DMS153 treated with DMSO at 0.1 percent for 48 hours (cell line): ENCODE results near the gene TRAPPC8.
"Not testable (repeated sequence)": the region's sequence is repeated elsewhere in the genome, so short reads cannot be mapped to it uniquely, and the experiment has no call there.

Experiments
- DNase-seq: peaks from one replicate; lab custom pipeline; 2025; ENCODE audit not compliant: unreplicated experiment; lab: John Stamatoyannopoulos, UW

TRAPPC8 gene

GRCh38 chr18:31877900-31878299 lies 65.0 kb downstream of the TRAPPC8 start:
- DNase-seq: no peak

- DNase-seq: no peak
These were observed 66.2 kb downstream of the TRAPPC8 start for GRCh38 chr18:31876707-31877106.

- no peak for DNase-seq
These were observed 67.6 kb downstream of the TRAPPC8 start for GRCh38 chr18:31875301-31875700.

GRCh38 chr18:31863103-31863502 lies 79.8 kb downstream of the TRAPPC8 start:
- DNase-seq: no peak

GRCh38 chr18:31860488-31860887 lies 82.4 kb downstream of the TRAPPC8 start:
- DNase-seq: no peak

- DNase-seq: no peak
These were observed 85.3 kb downstream of the TRAPPC8 start for GRCh38 chr18:31857526-31858106.

GRCh38 chr18:31850844-31851243 lies 92.1 kb downstream of the TRAPPC8 start:
- DNase-seq: no peak

- DNase-seq: no peak
These were observed 102.4 kb downstream of the TRAPPC8 start for GRCh38 chr18:31840499-31840898.

GRCh38 chr18:31837879-31838278 lies 105.0 kb downstream of the TRAPPC8 start:
- no peak for DNase-seq

GRCh38 chr18:31835528-31836133 lies 107.3 kb downstream of the TRAPPC8 start:
- no peak for DNase-seq

- DNase-seq: no peak
These were observed 111.0 kb downstream of the TRAPPC8 start for GRCh38 chr18:31831903-31832302.

- DNase-seq: no peak
These were observed 112.2 kb downstream of the TRAPPC8 start for GRCh38 chr18:31830686-31831085.

- no peak for DNase-seq
These were observed 114.3 kb downstream of the TRAPPC8 start for GRCh38 chr18:31828613-31829012.

- DNase-seq: not testable (repeated sequence)
These were observed 116.1 kb downstream of the TRAPPC8 start for GRCh38 chr18:31826673-31827325.

GRCh38 chr18:31825772-31826171 lies 117.2 kb downstream of the TRAPPC8 start:
- DNase-seq: no peak

- DNase-seq: no peak
These were observed 121.3 kb downstream of the TRAPPC8 start for GRCh38 chr18:31821545-31822171.

GRCh38 chr18:31819925-31820229 lies 123.1 kb downstream of the TRAPPC8 start:
- DNase-seq: no peak

GRCh38 chr18:31819106-31819924 lies 123.6 kb downstream of the TRAPPC8 start:
- DNase-seq: peak; percentile 16

GRCh38 chr18:31814132-31814531 lies 128.8 kb downstream of the TRAPPC8 start:
- DNase-seq: no peak

GRCh38 chr18:31810336-31811130 lies 132.4 kb downstream of the TRAPPC8 start:
- not testable (repeated sequence) for DNase-seq

GRCh38 chr18:31809049-31809448 lies 133.9 kb downstream of the TRAPPC8 start:
- not testable (repeated sequence) for DNase-seq
